AG09309 (cell line): ENCODE measurements around the gene UFL1.

ENCODE experiments used
- DNase-seq: peaks from one replicate; pipeline ENCODE4 v3.0.0-alpha.2; 2010; ENCODE audit warnings: low read depth
- H3K4me3 ChIP-seq: 2 replicates; pipeline ENCODE4 v1.5.1; 2011; ENCODE audit warnings: mild to moderate bottlenecking, low read depth, low read length, moderate library complexity; ENCODE audit not compliant: control insufficient read depth
- CTCF ChIP-seq: IDR thresholded peaks from 2 replicates; pipeline ENCODE4 v1.5.1; 2011; ENCODE audit warnings: mild to moderate bottlenecking, low read depth, low read length, inconsistent platforms; ENCODE audit not compliant: insufficient read depth, control insufficient read depth; ENCODE audit errors: missing control alignments

Gene UFL1

GRCh38 chr6:96570053-96570452, 48.4 kb downstream of the UFL1 start:
- no peak for TF ChIP-seq CTCF
- H3K4me3 ChIP-seq = no peak overlapping the region
- no peak for DNase-seq

GRCh38 chr6:96571551-96571950, 49.9 kb downstream of the UFL1 start:
- TF ChIP-seq CTCF = no peak
- no peak for DNase-seq
- H3K4me3 ChIP-seq = no peak overlapping the region

- TF ChIP-seq CTCF = no peak
- no peak overlapping the region for H3K4me3 ChIP-seq
- DNase-seq = no peak
Measured at GRCh38 chr6:96575359-96575758, 53.8 kb downstream of the UFL1 start.

- no peak overlapping the region for H3K4me3 ChIP-seq
- DNase-seq = no peak
- TF ChIP-seq CTCF = no peak
Measured at GRCh38 chr6:96576221-96576620, 54.6 kb downstream of the UFL1 start.

- H3K4me3 ChIP-seq = no peak overlapping the region
- TF ChIP-seq CTCF = no peak
- DNase-seq = no peak
Measured at GRCh38 chr6:96582021-96582420, 60.4 kb downstream of the UFL1 start.

GRCh38 chr6:96582436-96582835, 60.8 kb downstream of the UFL1 start:
- H3K4me3 ChIP-seq = no peak overlapping the region
- no peak for DNase-seq
- no peak for TF ChIP-seq CTCF

GRCh38 chr6:96604420-96604819, 82.8 kb downstream of the UFL1 start:
- no peak overlapping the region for H3K4me3 ChIP-seq
- TF ChIP-seq CTCF = no peak
- DNase-seq = no peak
